Karpas-422 (cell line): Measurements from ENCODE around the gene HSDL2. TPM values are rescaled to one million over a fixed set of nuclear protein-coding genes. Genes with fewer than 3 reads are reported as not detected.
"Not testable (repeated sequence)": the region's sequence is repeated elsewhere in the genome, so short reads cannot be mapped to it uniquely, and the experiment has no call there.

Source experiments
- DNase-seq: peaks from one replicate; pipeline ENCODE4 v3.0.0-alpha.2; 2015
- H2AFZ ChIP-seq: fragments of 200-600 bp; sonication (generic); 2 replicates; pipeline ENCODE4 v1.6.1; 2014; ENCODE audit warnings: antibody characterized with exemption, low read length, mixed read lengths
- H3K27ac ChIP-seq: fragments of 200-600 bp; sonication (generic); 2 replicates; pipeline ENCODE4 v1.5.1; 2014; ENCODE audit warnings: mild to moderate bottlenecking, low read length, moderate library complexity
- H3K27me3 ChIP-seq: fragments of 200-600 bp; sonication (generic); 2 replicates; pipeline ENCODE4 v1.6.1; 2014; ENCODE audit warnings: low read length, mixed read lengths
- H3K36me3 ChIP-seq: fragments of 200-600 bp; sonication (generic); 2 replicates; pipeline ENCODE4 v1.6.1; 2014; ENCODE audit warnings: low read length, mixed read lengths; ENCODE audit not compliant: insufficient read depth
- H3K4me1 ChIP-seq: fragments of 200-600 bp; sonication (generic); 2 replicates; pipeline ENCODE4 v1.6.1; 2014; ENCODE audit warnings: mild to moderate bottlenecking, low read length, mixed read lengths
- H3K4me2 ChIP-seq: fragments of 200-600 bp; sonication (generic); 2 replicates; pipeline ENCODE4 v1.6.1; 2014; ENCODE audit warnings: low read length, low read depth, mild to moderate bottlenecking; ENCODE audit not compliant: poor library complexity, severe bottlenecking
- H3K4me3 ChIP-seq: fragments of 200-600 bp; sonication (generic); 2 replicates; pipeline ENCODE4 v1.5.1; 2014; ENCODE audit warnings: mild to moderate bottlenecking, antibody characterized with exemption, low read length, mixed read lengths
- H3K79me2 ChIP-seq: fragments of 200-600 bp; sonication (generic); 2 replicates; pipeline ENCODE4 v1.6.1; 2014; ENCODE audit warnings: mild to moderate bottlenecking, low read length, mixed read lengths
- H3K9ac ChIP-seq: fragments of 200-600 bp; sonication (generic); 2 replicates; pipeline ENCODE4 v1.6.0; 2014; ENCODE audit warnings: low read length
- H3K9me2 ChIP-seq: fragments of 200-600 bp; sonication (generic), shearing (Covaris generic); replicated peaks from 2 replicates; pipeline ENCODE4 v1.6.0; 2014; ENCODE audit warnings: mild to moderate bottlenecking, low read length, moderate library complexity; ENCODE audit not compliant: insufficient read depth
- H3K9me3 ChIP-seq: fragments of 300-700, 200-600 bp; sonication (generic); 2 replicates; pipeline ENCODE4 v1.6.1; 2014; ENCODE audit warnings: low read length, mixed read lengths
- H4K20me1 ChIP-seq: fragments of 200-600 bp; sonication (generic); 2 replicates; pipeline ENCODE4 v1.6.1; 2014; ENCODE audit warnings: mild to moderate bottlenecking, antibody characterized with exemption, low read length, low read depth; ENCODE audit not compliant: insufficient read depth
- total RNA-seq: library from RNA; depleted of rRNA; stranded (reverse); fragments of >200 nt; shearing (Covaris generic); gene quantifications from 2 replicates; pipeline ENCODE4 v1.2.3, GENCODE V29; 2014; ENCODE audit warnings: low replicate concordance; rRNA removed

Gene HSDL2
- total RNA-seq, 1 experiment from 2014 or later, result 47.3 TPM

DNA sequence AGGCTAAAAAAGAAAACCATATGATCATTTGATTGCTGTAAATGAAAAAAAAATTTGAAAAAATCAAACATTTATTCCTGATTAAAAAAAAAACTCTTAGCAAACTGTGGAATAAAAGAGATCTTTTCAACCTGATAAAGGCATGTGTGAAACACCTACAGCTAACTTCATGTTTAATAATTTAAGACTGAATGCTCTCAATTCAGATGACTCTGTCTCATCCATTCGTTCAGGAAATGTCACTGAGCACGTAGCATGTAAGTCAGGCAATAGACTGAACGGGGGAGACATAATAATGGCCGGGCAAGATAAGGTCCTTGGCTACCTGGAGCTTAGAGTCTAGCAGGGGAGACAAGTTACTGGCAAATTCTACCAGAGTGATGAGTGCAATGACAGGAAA, 132.5 kb downstream of the HSDL2 start:
- H3K27me3 ChIP-seq, H3K9ac ChIP-seq, DNase-seq, H3K9me2 ChIP-seq, H3K27ac ChIP-seq, H3K36me3 ChIP-seq, H3K4me3 ChIP-seq, H3K9me3 ChIP-seq, H2AFZ ChIP-seq, H4K20me1 ChIP-seq, H3K4me2 ChIP-seq: not testable (repeated sequence)
- peaks cover 19% of the 10 kb centered on the region for H3K4me1 ChIP-seq
- H3K79me2 ChIP-seq, result peaks cover 68% of the 10 kb centered on the region

DNA sequence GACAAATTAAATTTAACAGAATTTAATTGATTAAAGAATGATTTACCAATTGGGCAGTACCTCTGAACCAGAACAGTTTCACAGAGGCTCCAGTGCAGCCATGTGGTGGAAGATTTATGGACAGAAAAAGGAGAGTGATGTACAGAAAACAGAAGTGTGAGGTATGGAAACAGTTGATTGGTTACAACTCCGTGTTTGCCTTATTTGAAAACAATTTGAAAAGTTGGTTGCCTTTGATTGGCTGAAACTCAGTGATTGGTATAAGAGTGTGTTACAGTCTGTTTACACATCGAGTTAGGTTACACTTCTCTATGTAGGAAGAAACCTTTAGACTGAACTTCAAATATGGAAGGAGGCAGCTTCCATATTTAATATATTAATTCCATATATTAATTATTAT, 136.9 kb downstream of the HSDL2 start:
- H3K9me3 ChIP-seq, result no peaks in the 10 kb centered on the region
- peaks cover 67% of the 10 kb centered on the region for H3K79me2 ChIP-seq
- H3K27ac ChIP-seq, result no peak overlapping the region
- no peaks in the 10 kb centered on the region for H3K27me3 ChIP-seq
- H3K4me1 ChIP-seq, result peaks cover 20% of the 10 kb centered on the region
- H3K36me3 ChIP-seq, result no peaks in the 10 kb centered on the region
- no peak overlapping the region for H2AFZ ChIP-seq
- H3K4me2 ChIP-seq, result no peak overlapping the region
- H3K9ac ChIP-seq, result no peak overlapping the region
- no peaks in the 10 kb centered on the region for H3K9me2 ChIP-seq
- H4K20me1 ChIP-seq, result no peaks in the 10 kb centered on the region
- DNase-seq, result no peak
- H3K4me3 ChIP-seq, result no peak overlapping the region

- H3K9me2 ChIP-seq, result no peaks in the 10 kb centered on the region
- H3K36me3 ChIP-seq, result no peaks in the 10 kb centered on the region
Measured at GRCh38 chr9:112520069-112520468, 140.2 kb downstream of the HSDL2 start.

GRCh38 chr9:112520656-112521055, 140.7 kb downstream of the HSDL2 start:
- peaks cover 96% of the 10 kb centered on the region for H3K79me2 ChIP-seq
- no peaks in the 10 kb centered on the region for H3K36me3 ChIP-seq
- H3K9me2 ChIP-seq, result no peaks in the 10 kb centered on the region
- no peak overlapping the region for H3K4me3 ChIP-seq
- no peak overlapping the region for H3K27ac ChIP-seq
- H3K27me3 ChIP-seq, result no peaks in the 10 kb centered on the region
- H3K4me2 ChIP-seq, result no peak overlapping the region
- H3K4me1 ChIP-seq, result peaks cover 20% of the 10 kb centered on the region
- DNase-seq, result no peak
- H3K9me3 ChIP-seq, result no peaks in the 10 kb centered on the region
- H3K9ac ChIP-seq, result no peak overlapping the region
- no peaks in the 10 kb centered on the region for H4K20me1 ChIP-seq
- H2AFZ ChIP-seq, result no peak overlapping the region

More at GRCh38 chr9:112520069-112520468, 140.2 kb downstream of the HSDL2 start:
- Histone ChIP-seq H3K79me2 (peaks cover 90% of the 10 kb centered on the region), H3K27me3 (no peaks in the 10 kb centered on the region), H3K4me1 (peaks cover 20% of the 10 kb centered on the region), H3K9me3 (no peaks in the 10 kb centered on the region), H3K9ac (no peak overlapping the region), H3K4me2 (no peak overlapping the region), H4K20me1 (no peaks in the 10 kb centered on the region), H3K27ac (no peak overlapping the region), H3K4me3 (no peak overlapping the region), H2AFZ (no peak overlapping the region)
- no peak for DNase-seq

Other genes with a start within 250 kb of the HSDL2 start
- gene SUSD1, start 204.8 kb upstream of the HSDL2 start, total RNA-seq, result 14.5 and 17.2 TPM in 2 replicates
- gene PTBP3, start 46.5 kb upstream of the HSDL2 start, total RNA-seq, result 44.2 and 114 TPM in 2 replicates
- 28.5 and 44.7 TPM in 2 replicates for gene KIAA1958, start 106.7 kb downstream of the HSDL2 start, total RNA-seq